AG04450 (cell line): Measurements from ENCODE around the gene ENC1. TPM values are rescaled to one million over a fixed set of nuclear protein-coding genes. Genes with fewer than 3 reads are reported as not detected.

Experiments used
- CTCF ChIA-PET: fragments of 300-600, 350-600 bp; formaldehyde crosslinking; extraction: SDS; loops from one replicate; lab custom pipeline; 2022; ENCODE audit warnings: antibody characterized with exemption, inconsistent platforms; lab: Charles Lee
- POLR2A ChIA-PET: fragments of 350-600 bp; formaldehyde crosslinking; extraction: SDS; loops from one replicate; lab custom pipeline; 2021; ENCODE audit warnings: antibody characterized with exemption, inconsistent platforms; lab: Yijun Ruan, JAX
- DNase-seq: peaks from one replicate; pipeline ENCODE4 v3.0.0-alpha.2; 2011; ENCODE audit warnings: low read depth, low spot score
- H3K27ac ChIP-seq: one replicate; pipeline ENCODE4 v1.5.1; 2012; ENCODE audit warnings: low read depth, low read length, control low read depth
- H3K27me3 ChIP-seq: one replicate; pipeline ENCODE4 v1.6.0; 2012; ENCODE audit warnings: low read length; ENCODE audit not compliant: control insufficient read depth, insufficient read depth
- H3K4me3 ChIP-seq: 2 replicates; pipeline ENCODE4 v1.5.1; 2011; ENCODE audit warnings: mild to moderate bottlenecking, low read depth, low read length, control low read depth
- H3K9me3 ChIP-seq: 2 replicates; pipeline ENCODE4 v1.5.1; 2012; ENCODE audit warnings: low read length; ENCODE audit not compliant: control insufficient read depth, insufficient read depth
- polyA plus RNA-seq: library from polyadenylated mRNA; depleted of rRNA; stranded (reverse); fragments of >200 nt; gene quantifications from 2 replicates; pipeline ENCODE4 v1.2.3, GENCODE V29; 2011
- TF ChIP-seq, protein P1 (sequence below): IDR thresholded peaks from 2 replicates; pipeline ENCODE4 v1.5.1; 2011; ENCODE audit warnings: low read depth, low read length, control low read depth, inconsistent platforms

Gene ENC1
- polyA plus RNA-seq, 1 experiment = 19.3 TPM

DNA sequence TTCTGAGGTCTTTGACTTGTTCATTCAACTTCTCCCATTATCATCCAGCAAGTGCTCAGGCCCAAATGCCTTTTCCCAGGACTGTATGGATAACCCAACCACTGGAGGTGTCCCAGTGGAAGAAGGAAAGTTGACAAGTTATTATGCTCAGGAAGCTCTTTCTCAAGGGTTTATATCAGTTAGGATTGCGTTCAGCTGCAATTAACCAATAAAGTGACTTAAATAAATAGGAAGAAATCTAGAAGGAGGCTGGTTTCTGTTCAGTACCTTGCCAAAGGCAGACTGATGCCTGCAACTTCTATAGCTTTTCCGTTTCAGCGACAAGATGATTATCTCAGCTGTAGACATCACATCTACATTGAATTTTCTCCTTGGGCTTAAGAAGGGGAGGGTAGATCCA lies 52.1 kb downstream of the ENC1 start:
- POLR2A ChIA-PET = no interaction called here
- H3K4me3 ChIP-seq = no peak overlapping the region
- no peaks in the 10 kb centered on the region for H3K27me3 ChIP-seq
- no peaks in the 10 kb centered on the region for H3K9me3 ChIP-seq
- H3K27ac ChIP-seq = no peak overlapping the region
- TF ChIP-seq, protein P1, sequence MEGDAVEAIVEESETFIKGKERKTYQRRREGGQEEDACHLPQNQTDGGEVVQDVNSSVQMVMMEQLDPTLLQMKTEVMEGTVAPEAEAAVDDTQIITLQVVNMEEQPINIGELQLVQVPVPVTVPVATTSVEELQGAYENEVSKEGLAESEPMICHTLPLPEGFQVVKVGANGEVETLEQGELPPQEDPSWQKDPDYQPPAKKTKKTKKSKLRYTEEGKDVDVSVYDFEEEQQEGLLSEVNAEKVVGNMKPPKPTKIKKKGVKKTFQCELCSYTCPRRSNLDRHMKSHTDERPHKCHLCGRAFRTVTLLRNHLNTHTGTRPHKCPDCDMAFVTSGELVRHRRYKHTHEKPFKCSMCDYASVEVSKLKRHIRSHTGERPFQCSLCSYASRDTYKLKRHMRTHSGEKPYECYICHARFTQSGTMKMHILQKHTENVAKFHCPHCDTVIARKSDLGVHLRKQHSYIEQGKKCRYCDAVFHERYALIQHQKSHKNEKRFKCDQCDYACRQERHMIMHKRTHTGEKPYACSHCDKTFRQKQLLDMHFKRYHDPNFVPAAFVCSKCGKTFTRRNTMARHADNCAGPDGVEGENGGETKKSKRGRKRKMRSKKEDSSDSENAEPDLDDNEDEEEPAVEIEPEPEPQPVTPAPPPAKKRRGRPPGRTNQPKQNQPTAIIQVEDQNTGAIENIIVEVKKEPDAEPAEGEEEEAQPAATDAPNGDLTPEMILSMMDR = no peak
- no peak for DNase-seq
- CTCF ChIA-PET = no interaction called here

DNA sequence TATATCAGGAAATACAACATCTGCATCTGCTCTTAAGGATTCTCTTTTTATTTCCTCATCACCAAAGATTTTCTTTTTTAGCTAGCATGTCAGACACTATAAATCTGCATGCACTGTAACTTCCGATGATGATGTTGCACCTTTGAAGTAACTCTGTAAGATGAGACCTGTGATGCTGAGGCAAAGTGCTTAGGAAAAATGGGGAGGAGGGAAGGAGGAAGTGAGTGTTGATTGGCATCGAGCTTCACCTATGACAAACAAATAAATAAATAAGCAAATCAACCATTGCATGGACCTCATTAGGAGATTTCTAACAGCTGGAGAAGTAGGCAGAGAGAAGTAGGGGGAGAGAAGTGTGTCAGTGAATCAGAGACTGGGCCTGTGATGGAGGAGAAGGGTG lies 52.6 kb downstream of the ENC1 start:
- ChIA-PET CTCF (no interaction called here), POLR2A (no interaction called here)
- H3K27ac ChIP-seq = no peak overlapping the region
- TF ChIP-seq, protein P1 = no peak
- H3K9me3 ChIP-seq = no peaks in the 10 kb centered on the region
- H3K27me3 ChIP-seq = no peaks in the 10 kb centered on the region
- DNase-seq = no peak
- H3K4me3 ChIP-seq = no peak overlapping the region

DNA sequence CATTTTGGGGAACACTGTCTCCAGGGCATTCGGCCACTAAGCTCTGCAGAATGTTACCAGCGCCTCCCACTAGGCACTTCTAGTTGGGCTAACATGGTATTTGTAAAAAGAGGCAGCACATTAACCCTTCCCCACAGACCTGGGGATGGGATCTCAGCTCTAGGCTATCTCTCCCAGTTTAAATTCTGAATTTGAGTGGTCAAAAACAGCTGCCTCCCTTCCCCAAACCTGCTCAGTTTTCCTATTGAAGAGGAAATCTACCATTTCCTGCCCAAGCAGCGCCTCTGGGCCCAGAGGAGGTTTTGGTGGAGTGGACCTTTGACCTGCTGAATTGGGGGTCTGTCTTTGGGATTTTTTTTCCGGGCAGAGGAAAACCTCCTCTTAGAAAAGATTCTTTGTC lies 53.2 kb downstream of the ENC1 start:
- no peak for DNase-seq
- Histone ChIP-seq H3K4me3 (no peak overlapping the region), H3K9me3 (no peaks in the 10 kb centered on the region), H3K27ac (no peak overlapping the region), H3K27me3 (no peaks in the 10 kb centered on the region)
- POLR2A ChIA-PET = no interaction called here
- CTCF ChIA-PET = no interaction called here
- TF ChIP-seq, protein P1 = no peak

DNA sequence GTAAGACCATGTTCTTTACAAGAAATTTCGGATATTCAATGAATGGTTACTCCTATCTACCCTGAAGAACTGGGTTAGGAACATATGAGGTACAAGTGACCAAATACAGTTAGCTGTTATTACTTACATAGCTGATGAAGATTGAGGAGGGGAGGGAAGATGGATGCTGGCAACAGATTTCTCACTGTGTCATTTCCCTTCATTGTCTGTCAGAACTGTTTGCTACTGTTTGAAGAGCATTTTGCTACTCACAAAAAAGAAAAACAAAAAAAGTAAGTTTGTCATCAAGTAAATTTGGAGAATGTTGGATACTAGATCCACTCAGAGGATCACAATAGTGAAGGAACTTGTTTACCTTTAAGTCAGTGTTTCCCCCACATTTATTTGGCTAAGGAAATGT lies 53.7 kb downstream of the ENC1 start:
- no peak overlapping the region for H3K27ac ChIP-seq
- POLR2A ChIA-PET = no interaction called here
- no peak overlapping the region for H3K4me3 ChIP-seq
- H3K27me3 ChIP-seq = no peaks in the 10 kb centered on the region
- DNase-seq = no peak
- H3K9me3 ChIP-seq = no peaks in the 10 kb centered on the region
- TF ChIP-seq, protein P1 = no peak
- CTCF ChIA-PET = interaction anchor here (0.7 kb wide), 1 partner anchor 11 kb away, joined by 3 read pairs; no protein-coding TSS in a partner anchor

DNA sequence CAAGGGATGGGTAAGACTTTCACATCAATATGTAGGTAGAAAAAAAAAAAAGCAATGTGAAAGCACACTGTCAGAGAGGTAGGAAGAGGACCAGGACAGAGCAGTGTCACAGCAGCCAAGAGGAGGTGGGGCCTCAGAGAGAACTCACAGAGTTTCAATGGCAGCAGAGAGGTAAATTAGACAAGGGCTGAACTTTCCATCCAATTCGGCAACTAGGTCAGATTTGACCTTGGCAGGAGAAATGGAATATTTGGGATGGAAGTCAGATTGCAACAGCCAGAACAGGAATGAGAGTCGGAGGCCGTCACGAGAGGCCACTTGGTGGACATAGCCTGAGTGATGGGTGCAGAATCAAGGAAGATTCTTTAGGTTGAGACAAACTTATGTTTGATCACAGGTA lies 57.7 kb downstream of the ENC1 start:
- no peaks in the 10 kb centered on the region for H3K27me3 ChIP-seq
- H3K27ac ChIP-seq = no peak overlapping the region
- TF ChIP-seq, protein P1 = no peak
- ChIA-PET POLR2A (no interaction called here), CTCF (no interaction called here)
- no peak for DNase-seq
- H3K9me3 ChIP-seq = no peaks in the 10 kb centered on the region
- no peak overlapping the region for H3K4me3 ChIP-seq
